ENCODE data around the gene RRH.
"Not testable (repeated sequence)": the region's sequence is repeated elsewhere in the genome, so short reads cannot be mapped to it uniquely, and the experiment has no call there.

RRH gene

DNA sequence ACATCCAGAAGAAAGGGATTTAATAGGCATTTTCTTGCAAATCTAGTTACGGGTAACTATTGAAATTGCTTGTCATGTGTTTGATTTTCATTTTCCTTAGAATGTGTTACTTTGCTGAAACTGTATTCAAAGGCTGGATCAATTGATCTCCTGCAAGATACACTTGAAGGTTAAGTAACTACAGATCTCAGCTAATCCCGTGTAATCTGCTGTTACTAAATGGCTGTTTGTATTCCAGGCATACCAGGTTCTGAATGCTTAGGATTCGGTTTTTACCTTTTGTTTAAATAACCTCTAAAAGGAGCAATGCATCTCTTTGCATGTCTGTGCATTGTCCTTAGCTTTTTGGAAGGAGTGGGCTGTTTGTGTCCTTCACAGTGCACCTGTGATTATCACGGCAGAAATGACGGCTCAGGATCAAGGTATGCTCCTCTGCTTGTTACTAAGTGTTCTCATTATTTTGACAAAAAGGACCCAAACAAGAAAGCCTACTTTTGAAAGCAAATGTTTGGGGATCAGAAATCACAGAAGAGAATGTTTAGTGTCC, 20.2 kb downstream of the RRH start, which contains the start of gene LRIT3:
LRIT3 (plus strand) TSS at position 212 of the 547 bp plus-strand sequence; CDS start at position 307, 95 bp downstream.
- DNase-seq = no peak

- no peak for DNase-seq
Observed at GRCh38 chr4:109848501-109848900, 20.7 kb downstream of the RRH start.

GRCh38 chr4:109850601-109851000, 22.8 kb downstream of the RRH start:
- DNase-seq = no peak

- not testable (repeated sequence) for DNase-seq
Observed at GRCh38 chr4:109859426-109860300, 31.9 kb downstream of the RRH start.

DNA sequence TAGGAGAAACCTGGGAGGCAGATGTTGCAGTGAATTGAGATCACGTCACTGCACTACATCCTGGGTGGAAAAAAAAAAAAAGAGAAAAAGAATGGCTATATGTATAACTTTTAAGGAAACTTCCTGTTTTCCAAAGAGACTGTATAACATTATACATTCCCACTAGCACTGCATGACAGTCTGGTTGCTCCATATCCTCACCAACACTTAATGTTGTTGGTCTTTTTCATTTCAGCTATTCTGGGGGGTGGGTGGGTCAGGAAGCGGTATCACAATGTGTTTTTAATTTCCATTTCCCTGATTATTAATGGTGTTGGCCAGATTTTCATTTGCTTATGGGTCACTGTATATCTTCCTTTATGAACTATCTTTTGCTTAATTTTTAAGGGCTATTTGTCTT, 33.5 kb downstream of the RRH start:
- no peak for DNase-seq

GRCh38 chr4:109861916-109862511, 34.2 kb downstream of the RRH start:
- DNase-seq = no peak

DNA sequence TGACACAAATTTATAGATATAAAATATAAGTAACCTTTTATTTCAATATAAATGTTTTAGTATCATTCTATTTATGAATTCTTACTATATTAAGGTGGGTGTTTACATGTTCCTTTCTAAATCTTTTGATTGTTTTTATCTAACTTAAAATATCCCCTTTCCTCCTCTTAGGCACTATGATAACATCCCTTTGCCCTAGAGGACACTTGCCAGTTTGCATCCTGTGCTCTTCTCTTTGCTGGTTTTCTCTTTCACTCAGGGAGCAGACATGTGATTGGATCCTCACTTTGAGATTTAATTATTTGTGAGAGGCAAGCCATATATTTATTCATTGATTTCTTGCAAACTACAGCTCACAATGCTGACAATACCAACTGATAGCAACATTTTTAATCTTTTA, 36.4 kb downstream of the RRH start:
- no peak for DNase-seq

- no peak for DNase-seq
Observed at GRCh38 chr4:109870061-109870460, 42.3 kb downstream of the RRH start.

- no peak for DNase-seq
Observed at GRCh38 chr4:109872065-109872464, 44.3 kb downstream of the RRH start.

- DNase-seq = no peak
Observed at GRCh38 chr4:109872950-109873656, 45.3 kb downstream of the RRH start.

- no peak for DNase-seq
Observed at GRCh38 chr4:109873791-109874514, 46.2 kb downstream of the RRH start.

DNA sequence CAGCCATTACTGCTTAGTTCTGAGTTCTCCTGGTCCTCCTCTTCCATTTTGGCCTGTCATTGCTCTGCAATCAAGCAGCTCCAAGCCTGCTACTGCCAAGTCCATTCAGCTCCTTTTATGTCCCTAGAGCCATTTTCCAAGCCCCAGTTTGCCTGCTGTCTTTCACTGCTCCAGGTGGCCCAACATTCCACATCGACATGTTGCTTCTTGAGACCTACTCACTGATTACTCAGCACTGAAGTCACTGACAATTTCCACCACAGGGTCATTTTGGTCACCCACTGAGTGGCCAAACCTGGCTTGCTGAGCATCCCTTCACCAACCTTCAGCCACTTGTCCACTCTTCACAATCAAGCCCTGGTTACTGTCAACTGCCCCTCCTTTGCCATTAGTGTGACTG, 47.3 kb downstream of the RRH start:
- DNase-seq = no peak

GRCh38 chr4:109875553-109875952, 47.8 kb downstream of the RRH start:
- DNase-seq = not testable (repeated sequence)

DNA sequence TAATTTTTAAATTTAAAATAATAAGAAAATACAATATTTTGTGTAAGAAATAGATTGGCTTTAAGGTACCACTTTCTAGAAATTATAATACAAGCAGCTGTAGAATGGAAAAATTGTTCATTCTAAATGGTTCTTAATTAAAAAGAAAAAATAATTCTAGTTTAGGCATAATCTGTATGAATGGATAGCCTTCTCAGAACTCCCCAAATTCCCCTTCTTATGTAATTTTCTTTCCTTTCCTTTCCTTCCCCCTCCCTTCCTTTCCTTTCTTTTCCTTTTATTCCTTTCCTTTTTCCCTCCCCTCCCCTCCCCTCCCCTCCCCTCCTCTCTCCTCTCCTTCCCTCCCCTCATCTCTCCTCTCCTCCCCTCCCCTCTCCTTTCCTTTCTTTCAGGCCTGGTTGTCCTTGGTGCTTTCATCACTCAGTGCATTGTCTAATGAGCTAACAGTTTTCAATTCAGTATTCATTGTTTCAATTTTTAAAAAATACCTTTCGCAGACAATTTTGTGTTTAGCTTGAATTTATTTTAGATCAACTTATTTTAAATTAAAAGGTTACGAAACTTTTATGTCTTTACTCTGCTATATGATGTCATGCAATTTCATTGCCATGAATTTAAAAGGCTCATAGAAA, 49.0 kb downstream of the RRH start:
- no peak for DNase-seq

DNA sequence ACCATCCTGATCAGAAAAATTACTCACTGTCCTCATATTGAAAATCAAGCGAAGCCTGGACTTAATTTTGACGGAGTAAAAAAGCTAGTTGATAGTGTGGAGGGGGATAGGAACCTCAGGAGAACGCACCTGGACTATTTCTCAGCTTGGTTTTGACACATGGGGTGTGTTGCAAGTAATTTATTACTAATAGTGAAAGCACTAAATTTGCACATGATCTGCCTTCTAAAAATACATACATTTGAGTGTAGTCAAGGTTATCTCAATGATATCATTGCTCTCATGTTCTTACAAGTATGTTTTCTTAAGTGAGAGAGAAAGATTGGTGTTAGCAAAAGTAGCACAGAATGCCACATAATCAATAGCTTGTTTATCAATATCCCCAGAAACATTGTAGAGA, 49.6 kb downstream of the RRH start:
- DNase-seq = no peak

DNA sequence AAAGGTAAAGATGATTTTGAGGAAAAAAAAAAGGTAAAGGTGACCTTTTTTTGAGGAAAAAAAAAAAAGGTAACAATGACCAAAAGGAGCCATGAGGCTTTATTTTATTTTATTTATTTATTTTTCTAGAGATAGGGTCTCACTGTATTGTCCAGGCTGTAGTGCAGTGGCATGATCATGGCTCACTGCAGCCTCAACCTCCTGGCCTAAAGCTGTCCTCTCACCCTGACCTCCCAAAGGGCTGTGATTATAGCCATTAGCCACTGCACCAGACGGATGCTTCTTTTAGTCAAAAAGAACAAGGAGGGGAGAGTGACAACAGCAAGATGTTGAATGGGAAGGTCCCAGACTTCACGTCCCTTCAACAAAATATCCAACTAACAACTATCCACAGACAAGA, 50.6 kb downstream of the RRH start:
- DNase-seq = no peak

DNA sequence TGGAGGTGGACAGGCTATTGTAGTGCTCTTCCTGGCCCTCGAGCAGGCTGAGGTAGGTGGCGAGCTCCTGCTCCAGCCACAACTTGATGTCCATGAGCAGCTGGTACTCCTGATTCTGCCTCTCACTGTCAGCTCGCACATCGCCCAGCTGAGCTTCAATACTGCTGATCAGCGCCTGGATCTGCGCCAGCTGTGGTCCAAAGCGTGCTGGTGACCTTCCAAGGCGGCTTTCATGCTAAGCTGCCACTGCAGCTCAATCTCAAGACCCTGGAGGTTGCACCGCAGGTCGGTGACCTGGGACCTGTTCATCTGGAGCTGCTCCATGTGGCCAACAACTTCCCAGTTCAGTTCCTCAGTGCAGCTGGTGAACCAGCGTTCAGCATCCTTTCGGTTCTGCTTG, 51.3 kb downstream of the RRH start:
- DNase-seq = no peak

GRCh38 chr4:109879636-109880314, 52.0 kb downstream of the RRH start:
- DNase-seq = no peak

GRCh38 chr4:109886303-109886702, 58.5 kb downstream of the RRH start:
- DNase-seq = no peak

GRCh38 chr4:109887071-109887470, 59.3 kb downstream of the RRH start:
- no peak for DNase-seq

- DNase-seq = no peak
Observed at GRCh38 chr4:109890076-109890475, 62.3 kb downstream of the RRH start.
